COLO668 (cell line): Measurements from ENCODE around the gene ERMP1.
"Not testable (repeated sequence)": the region's sequence is repeated elsewhere in the genome, so short reads cannot be mapped to it uniquely, and the experiment has no call there.

ENCODE experiments used
- DNase-seq: peaks from one replicate; lab custom pipeline; 2025; ENCODE audit not compliant: unreplicated experiment; lab: John Stamatoyannopoulos, UW

ERMP1 gene, protein sequence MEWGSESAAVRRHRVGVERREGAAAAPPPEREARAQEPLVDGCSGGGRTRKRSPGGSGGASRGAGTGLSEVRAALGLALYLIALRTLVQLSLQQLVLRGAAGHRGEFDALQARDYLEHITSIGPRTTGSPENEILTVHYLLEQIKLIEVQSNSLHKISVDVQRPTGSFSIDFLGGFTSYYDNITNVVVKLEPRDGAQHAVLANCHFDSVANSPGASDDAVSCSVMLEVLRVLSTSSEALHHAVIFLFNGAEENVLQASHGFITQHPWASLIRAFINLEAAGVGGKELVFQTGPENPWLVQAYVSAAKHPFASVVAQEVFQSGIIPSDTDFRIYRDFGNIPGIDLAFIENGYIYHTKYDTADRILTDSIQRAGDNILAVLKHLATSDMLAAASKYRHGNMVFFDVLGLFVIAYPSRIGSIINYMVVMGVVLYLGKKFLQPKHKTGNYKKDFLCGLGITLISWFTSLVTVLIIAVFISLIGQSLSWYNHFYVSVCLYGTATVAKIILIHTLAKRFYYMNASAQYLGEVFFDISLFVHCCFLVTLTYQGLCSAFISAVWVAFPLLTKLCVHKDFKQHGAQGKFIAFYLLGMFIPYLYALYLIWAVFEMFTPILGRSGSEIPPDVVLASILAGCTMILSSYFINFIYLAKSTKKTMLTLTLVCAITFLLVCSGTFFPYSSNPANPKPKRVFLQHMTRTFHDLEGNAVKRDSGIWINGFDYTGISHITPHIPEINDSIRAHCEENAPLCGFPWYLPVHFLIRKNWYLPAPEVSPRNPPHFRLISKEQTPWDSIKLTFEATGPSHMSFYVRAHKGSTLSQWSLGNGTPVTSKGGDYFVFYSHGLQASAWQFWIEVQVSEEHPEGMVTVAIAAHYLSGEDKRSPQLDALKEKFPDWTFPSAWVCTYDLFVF

DNA sequence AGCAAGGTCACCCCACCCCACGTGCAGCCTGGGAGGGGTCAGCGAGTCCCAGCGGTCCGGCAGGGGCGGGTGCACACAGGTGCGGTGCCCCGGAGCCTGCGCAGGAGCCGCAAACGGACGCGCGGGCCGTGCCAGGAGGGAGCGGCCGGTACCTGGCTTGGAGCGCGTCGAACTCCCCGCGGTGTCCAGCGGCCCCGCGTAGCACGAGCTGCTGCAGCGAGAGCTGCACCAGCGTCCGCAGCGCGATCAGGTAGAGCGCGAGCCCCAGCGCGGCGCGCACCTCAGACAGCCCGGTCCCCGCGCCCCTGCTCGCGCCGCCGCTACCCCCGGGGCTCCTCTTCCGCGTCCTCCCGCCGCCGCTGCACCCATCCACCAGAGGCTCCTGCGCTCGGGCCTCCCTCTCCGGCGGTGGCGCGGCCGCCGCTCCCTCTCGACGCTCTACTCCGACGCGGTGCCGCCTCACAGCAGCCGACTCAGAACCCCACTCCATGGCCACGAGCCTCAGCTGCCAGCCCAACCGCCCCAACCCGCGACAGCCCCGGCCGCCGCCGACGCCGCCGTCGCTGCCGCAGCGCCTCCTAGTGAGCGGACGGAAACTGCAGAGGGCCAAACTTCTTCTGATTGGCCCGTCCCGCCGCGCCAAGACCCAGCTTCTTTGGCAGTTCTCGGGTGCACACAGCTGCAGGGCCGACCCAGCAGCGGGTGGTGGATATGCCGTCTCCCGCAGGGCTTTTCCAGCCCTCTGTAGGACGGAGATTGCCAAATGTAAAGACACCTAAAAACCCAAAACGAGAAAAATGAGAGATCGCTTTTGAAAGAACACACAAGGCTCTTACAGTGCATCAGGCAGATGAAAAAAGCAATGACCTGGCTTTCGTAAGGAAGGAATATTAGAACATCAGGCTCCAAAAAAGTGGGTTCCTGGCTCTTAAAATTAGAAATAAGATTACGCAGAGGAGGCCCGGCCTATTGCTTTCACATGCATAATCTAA lies at the start of gene ERMP1:
Gene ERMP1 (minus strand): TSS at position 580 of the 992 bp plus-strand sequence. CDS start 90 bp downstream, at position 490.
- DNase-seq = peak; percentile 89

DNA sequence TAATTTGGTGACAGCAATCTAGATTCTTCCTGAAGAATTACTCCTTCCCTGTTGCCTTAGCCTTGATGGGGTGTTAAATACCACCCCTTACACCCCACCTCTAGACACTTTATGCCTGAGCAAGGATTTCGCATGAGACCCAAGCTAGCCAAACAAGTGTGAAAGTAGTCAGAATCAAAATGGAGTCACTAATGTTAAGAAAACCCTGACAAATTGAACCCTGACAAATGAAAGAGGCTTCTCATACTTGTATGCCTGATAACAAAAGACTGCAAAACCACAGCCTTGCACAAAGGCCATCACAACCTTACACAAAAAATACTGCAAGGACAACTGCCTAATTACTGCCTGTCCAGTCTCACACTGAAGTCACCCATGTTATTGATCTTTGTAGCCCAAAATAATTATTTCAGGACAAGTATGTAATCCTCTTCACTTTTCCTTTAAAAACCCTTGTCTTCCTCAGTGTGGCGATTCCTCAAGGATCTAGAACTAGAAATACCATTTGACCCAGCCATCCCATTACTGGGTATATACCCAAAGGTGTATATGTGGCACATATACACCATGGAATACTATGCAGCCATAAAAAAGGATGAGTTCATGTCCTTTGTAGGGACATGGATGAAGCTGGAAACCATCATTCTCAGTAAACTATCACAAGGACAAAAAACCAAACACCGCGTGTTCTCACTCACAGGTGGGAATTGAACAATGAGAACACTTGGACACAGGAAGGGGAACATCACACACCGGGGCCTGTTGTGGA lies 49.5 kb upstream of the ERMP1 start:
- not testable (repeated sequence) for DNase-seq

DNA sequence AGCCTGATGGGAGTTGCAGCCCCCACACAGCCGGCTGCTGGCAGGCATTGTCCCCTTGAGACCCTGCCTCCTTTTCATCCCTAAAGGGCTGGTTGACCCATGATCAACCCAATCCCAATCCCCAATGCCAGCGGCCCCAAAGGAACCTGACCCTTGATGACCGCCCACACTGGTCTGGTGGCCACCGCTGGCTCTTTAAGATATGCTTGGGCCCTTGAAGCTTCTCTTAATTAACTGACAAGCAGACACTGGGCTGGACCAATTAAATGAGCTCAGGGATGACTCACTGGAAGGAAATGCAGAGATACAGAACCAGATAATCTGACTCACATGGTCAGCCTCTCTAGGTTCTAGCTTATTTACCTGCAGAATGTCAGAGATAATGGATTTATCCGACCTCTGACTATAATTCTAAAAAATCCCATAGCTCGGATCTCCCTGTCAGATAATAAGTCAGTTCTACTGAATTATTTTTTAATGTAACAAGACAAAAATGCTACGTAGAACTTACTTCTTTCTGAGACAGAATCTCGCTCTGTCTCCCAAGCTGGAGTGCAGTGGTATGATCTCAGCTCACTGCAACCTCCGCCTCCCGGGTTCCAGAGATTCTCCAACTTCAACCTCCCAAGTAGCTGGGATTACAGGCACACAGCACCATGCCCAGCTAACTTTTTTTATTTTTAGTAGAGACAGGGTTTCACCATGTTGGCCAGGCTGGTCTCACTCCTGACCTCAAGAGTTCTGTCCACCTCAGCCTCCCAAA lies 46.7 kb upstream of the ERMP1 start:
- no peak for DNase-seq

DNA sequence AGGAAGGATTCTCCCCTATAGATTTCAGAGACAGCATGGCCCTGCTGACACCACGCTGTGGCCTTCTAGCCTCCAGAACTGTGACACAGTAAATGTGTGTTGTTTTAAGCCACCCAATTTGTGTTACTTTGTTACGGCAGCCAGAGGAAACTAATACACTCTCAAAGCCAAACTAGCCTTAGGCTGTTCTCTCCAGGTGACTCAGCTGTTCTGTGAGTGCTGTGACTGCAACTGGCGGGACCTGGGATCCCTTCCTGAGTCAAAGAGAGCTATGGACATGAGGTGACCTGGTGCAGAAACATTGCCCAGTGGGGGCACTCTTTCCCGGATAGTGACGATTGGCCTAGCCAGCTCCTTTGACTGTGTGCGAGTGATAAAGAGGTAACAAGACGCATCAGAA lies 43.8 kb upstream of the ERMP1 start:
- DNase-seq = no peak

DNA sequence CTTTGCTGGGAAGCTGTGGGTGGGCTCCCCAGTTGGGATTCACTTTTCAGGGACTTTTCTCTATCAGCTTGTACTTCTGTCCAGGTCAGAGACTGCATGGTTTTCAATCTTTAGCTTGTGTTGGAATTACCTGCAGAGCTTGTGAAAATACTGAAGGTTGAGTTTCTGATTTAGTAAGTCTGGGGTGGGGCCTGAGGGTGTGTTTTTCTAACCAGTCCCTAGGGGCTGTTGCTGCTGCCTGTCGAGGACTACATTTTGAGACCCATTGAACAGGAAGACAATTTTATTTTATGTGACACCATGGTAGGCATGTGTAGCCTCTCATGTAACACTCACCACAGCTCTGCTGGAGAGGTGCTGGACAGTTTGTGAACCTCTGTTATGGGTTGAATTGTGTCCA lies 43.1 kb upstream of the ERMP1 start:
- no peak for DNase-seq

DNA sequence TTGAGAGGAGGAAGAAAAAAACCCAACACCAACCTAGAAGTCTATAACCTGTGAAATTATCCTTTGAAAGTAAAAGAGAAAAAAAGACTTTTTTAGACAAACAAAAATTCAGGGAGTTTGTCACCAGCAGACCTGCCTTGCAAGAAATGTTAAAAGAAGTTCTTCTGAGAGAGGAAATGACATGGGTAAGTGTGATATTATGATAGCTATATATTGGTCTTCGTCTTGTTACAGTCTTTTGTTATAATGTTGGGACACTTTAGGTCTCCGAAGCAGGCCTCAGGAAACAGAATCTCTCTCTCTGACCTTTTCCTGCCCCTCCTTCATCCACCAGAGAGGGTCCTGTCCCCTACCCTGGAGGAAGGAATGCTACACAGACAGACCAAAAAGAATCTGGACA lies 41.1 kb upstream of the ERMP1 start:
- no peak for DNase-seq

DNA sequence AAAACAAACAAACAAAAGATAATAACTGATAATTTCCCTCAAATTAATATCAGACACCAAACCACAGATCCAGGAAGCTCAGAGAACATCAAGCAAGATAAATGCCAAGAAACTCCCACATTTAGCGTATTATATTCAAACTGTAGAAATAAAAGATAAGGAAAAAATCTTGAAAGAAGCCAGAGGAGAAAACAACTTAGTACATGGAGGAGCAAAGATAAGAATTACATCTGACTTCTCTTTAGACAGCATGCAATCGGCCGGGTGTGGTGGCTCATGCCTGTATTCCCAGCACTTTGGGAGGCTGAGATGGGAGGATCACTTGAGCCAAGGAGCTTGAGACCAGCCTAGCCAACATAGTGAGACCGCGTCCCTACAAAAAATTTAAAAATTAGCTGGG lies 40.5 kb upstream of the ERMP1 start:
- DNase-seq = no peak

DNA sequence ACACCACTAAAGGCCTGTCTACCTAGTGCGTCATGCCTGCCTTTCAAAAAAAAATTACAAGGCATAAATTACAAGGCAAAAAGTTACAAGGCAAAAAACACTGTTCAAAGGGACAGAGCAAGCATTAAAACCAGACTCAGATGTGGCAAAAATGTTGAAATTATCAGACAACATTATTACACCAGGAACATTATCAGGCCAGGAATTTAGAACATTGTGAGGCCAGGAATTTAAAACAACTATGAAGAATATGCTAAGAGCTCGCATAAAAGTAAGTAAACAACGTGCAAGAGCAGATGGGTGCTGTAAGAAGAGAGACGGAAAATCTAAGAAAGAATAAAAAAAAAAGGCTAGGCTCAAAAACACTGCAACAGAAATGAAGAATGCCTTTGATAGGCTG lies 39.6 kb upstream of the ERMP1 start:
- no peak for DNase-seq

DNA sequence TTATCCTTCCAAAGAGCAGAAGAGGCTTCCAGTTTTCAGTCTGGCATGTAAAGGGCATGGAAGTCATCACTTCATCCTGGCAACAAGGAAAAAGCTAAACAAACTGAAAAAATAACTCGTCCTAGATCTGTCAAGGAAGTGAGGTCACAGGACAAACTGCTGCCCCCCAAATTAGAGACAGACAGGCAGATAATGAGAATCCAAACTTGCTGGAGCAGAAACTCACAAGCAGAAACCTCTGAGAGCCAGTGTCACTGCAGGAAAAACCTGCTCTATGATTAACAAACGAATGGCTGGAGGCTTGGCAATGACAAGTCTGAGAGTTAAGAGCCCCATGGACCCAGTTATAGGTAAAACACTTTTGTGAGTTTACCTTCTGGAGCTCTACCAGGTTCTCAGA lies 38.9 kb upstream of the ERMP1 start:
- DNase-seq = no peak

DNA sequence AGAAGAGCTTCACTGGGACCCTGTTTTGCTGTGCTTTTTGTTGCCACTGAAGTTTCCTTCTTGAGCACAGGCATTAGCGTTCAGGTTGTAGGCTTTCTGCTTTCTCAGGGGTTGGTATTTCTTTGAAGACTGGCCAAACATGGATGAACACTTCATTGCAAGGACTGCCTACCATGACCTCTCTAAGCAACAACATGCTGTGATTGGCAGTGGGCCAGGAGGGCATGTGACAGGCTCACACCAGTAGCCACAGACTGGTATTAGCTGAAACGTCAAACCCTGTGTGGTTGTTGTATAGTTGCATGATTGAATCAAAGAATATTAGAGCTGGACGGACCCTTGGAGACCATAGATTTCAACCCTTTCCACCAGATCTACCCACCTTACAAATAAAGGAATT lies 37.8 kb upstream of the ERMP1 start:
- peak; percentile 10 for DNase-seq

DNA sequence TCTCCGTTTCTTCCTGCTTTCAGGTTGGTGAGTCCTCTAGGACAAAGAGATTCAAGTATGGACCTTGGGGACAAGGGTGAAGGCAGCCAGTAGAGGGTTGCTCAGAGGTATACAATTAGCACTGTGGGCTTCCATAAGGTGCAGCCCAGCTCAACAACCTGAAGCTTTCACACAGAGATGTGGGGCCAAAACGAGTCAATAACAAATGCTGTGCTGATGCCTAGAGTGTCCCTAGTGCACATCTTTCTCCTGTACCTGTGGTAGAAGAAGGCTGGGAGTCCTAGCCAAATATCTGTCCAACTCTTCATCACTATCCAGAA lies 37.1 kb upstream of the ERMP1 start:
- DNase-seq = no peak

DNA sequence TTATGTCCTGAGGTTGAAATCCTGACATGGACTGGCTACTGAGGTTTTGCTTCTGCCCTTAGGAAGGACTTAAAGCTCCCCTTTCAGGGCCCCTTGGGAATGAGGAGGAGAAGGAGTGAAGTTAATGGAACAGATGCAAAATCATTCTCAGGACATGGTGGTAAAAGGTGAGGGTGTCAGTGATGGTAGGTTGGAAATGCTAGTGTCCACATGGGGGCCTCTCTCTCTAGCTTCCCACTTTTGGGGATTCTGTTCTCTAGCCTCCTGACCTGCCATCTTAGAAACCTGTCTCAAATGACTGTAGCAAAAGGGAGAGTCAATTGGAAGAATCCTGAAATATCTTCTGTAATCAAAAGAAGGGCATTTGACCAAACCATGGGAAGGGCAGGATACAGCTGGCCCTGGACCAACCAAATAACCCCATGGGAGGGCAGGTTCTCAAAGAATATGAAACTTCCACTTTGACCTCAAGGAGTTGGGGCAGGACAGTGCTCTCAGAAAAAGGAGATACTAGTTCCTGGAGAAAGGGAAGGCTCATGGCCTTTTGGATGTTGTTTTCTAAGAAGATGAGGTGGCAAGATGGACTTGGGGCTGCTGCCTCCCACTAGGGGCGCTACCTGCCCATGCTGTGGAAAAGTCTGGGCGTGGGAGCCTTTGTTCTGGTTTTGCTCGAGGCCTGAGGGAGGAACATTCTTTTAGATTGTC lies 36.5 kb upstream of the ERMP1 start:
- peak; percentile 9 for DNase-seq

DNA sequence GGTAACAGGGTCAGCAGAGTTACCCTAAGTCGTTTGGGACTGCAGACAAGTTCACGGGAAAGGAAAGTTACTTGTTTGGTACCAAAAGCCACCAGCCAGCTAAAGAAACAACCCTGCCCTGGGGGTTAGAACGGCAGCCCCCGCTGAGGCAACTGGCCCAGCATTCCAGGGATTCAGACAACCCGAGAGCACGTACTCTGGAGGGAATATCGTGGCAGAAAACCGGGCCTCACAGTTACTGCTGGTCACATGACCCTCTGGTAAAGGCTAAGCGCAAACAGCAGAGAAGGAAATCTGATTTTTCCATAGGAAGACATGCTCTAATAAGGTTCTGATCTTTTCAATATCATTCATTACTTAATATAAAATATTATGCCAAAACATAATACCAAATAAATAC lies 35.3 kb upstream of the ERMP1 start:
- no peak for DNase-seq

DNA sequence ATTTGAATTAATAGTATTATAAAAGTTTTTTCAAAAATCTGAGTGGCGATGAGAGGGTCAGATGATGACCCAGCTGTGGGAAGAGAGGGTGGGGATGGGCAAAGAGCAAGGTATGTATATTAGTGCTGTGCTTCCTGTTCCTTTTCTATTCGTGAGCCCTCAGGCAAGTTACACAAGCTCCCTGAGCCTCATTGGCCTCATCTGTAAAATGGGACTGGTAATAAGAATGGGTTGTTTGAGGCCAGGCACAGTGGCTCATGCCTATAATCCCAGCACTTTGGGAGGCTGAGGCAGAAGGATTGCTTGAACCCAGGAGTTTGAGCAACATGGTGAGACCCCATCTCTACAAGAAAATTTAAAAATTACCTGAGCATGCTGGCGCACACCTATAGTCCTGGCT lies 33.8 kb upstream of the ERMP1 start:
- DNase-seq = no peak

DNA sequence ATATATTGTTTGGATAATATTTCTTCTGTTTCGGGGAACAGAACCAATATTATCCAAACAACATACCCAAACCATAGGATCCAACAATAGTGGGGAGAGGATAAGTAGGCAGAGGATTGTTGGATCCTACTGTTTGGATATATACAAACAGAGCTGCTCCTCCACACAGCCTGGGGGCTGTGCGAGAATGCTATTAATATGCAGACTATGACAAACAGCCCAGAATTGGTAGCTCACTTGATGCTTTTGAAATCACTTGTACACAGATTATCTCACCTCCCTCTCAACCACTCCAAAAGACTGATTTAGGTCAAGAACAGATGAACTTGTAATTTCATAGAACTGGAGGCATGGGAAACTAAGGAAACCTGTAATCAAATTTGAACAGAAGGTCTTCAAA lies 33.4 kb upstream of the ERMP1 start:
- DNase-seq = no peak

DNA sequence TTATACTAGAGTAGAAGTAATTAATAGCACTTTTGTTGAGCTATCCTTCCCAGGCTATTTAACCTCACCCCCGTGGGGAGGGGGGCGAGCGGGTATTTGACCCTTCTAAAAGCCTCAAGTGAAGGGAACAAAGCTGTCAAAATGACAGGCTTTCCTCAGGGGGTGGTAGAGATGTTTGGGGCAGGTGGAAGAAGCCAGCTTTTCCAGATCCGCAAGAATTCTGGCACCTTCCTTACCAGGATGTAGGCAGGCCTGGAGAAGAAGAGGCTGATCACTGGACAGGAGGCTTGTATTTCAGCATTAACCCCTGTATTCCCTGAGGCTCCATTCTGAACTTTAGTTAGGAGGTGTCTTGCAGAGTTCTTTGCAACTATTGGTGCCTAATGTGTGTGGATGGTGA lies 31.5 kb upstream of the ERMP1 start:
- no peak for DNase-seq

DNA sequence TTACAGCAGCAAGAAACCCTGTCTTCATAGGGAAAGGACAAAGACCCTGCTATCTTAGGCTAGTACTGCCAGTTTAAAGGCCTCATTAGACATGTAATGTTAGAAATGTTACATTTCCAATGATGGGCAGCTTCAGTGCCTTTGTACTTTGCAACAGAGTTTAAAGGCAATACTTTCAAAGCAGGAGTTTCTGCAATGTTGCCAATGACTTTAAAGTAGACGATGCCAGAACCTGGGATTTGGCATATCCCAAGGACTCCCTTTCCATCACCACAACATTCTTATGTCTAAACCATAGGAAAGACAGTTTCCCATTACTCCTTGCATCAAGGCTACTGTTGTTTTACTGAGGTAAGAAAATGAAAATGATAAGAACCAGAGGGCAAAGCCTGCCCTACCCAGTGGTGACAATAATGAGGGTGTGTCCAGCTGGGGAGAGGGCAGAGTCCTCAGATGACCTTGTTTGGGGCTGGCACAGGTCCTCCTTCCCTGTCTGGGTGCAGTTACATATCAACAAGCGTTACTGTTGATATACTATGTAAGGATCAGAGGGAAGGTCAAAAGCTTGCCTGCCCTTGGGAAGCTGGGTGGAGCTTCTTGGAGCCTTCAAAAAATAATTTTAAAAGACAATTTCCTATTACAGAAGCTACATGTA lies 30.3 kb upstream of the ERMP1 start:
- DNase-seq = no peak

DNA sequence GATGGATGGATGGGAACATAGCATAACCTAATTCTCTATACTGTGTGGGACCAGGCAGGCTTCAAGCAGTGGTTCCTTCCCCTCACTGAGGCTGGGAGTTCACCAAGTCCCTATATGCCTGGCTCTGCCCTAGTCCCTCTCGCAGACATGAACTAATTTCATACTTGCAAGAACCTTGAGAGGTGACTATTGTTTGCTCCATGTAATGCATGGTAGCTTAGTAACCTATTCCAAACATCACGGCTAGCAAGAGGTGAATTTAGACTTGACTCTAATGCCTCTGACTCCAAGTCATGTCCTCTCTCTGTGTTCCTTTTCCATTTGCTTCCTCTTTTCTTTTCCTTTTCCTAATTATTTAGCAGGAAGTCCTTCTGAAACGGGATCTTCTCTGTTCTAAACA lies 25.9 kb upstream of the ERMP1 start:
- no peak for DNase-seq

DNA sequence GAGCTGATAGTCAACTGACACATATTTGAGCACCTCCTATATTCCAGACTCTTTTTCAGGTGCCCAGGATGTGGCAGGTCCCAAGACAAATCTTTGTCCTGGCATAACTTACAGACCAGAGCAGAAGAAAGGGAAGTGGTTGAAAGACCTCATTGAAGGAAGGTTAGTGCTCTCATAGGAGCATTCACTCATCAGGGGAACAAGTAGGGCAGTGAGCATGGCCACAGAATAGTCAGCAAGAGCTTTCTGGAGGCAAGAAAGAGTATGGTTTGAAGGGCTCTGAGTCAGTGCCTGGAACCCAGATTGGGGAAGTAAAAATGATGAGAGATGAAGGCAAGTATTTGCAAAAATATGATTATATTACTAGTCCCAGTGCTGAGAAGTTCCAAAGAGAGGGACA lies 25.0 kb upstream of the ERMP1 start:
- no peak for DNase-seq
